ENCODE results near the gene IL15RA.

Gene IL15RA

DNA sequence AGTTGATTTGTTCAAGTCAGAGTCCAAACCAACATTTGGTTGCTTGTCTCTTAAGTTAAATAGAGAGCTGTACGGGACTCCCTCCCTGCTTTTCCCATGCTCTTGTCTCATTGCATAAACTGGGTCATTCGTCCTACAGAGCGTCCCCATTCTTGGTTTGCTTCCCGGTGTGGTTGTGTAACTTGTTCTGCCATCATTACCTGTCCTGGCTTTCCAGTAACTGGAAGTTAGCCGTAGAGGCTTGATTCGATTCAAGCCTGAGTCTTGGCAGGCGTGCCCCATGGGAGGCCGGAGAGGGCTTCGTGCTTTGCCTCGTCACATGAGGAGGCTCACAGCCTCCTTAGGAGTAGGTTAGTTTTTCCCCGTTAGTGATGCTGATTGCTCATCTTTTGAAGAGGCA, 47.1 kb downstream of the IL15RA start:
- Histone ChIP-seq H3K27ac (replicated peaks) (no peak overlapping the region), H3K27me3 (ENCODE audit: insufficient read depth, poor library complexity, severe bottlenecking) (no peaks in the 10 kb centered on the region), H3K4me3 (replicated peaks; ENCODE audit: insufficient read depth, low read length) (no peak overlapping the region)
- TF ChIP-seq GABPA (IDR thresholded peaks at IDR 0.05; ENCODE audit: low read depth) (no peak), CTCF (IDR thresholded peaks at IDR 0.05; ENCODE audit: insufficient read depth, low read length) (no peak), POLR2AphosphoS5 (IDR thresholded peaks at IDR 0.05; ENCODE audit: low read depth) (no peak)
- TF ChIP-seq, protein P1, sequence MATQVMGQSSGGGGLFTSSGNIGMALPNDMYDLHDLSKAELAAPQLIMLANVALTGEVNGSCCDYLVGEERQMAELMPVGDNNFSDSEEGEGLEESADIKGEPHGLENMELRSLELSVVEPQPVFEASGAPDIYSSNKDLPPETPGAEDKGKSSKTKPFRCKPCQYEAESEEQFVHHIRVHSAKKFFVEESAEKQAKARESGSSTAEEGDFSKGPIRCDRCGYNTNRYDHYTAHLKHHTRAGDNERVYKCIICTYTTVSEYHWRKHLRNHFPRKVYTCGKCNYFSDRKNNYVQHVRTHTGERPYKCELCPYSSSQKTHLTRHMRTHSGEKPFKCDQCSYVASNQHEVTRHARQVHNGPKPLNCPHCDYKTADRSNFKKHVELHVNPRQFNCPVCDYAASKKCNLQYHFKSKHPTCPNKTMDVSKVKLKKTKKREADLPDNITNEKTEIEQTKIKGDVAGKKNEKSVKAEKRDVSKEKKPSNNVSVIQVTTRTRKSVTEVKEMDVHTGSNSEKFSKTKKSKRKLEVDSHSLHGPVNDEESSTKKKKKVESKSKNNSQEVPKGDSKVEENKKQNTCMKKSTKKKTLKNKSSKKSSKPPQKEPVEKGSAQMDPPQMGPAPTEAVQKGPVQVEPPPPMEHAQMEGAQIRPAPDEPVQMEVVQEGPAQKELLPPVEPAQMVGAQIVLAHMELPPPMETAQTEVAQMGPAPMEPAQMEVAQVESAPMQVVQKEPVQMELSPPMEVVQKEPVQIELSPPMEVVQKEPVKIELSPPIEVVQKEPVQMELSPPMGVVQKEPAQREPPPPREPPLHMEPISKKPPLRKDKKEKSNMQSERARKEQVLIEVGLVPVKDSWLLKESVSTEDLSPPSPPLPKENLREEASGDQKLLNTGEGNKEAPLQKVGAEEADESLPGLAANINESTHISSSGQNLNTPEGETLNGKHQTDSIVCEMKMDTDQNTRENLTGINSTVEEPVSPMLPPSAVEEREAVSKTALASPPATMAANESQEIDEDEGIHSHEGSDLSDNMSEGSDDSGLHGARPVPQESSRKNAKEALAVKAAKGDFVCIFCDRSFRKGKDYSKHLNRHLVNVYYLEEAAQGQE (IDR thresholded peaks at IDR 0.05; ENCODE audit: insufficient replicate concordance, low read depth) = no peak
- DNase-seq (ENCODE audit: low read depth in 1 of 2, low spot score in 1 of 2) = no peak

- no peak overlapping the region for H3K27ac ChIP-seq (replicated peaks)
- TF ChIP-seq POLR2AphosphoS5 (IDR thresholded peaks at IDR 0.05; ENCODE audit: low read depth) (no peak), GABPA (IDR thresholded peaks at IDR 0.05; ENCODE audit: low read depth) (no peak), SPI1 (IDR thresholded peaks at IDR 0.05; ENCODE audit: borderline replicate concordance, low read depth) (no peak), CTCF (IDR thresholded peaks at IDR 0.05; ENCODE audit: insufficient read depth, low read length) (no peak)
- TF ChIP-seq, protein P1 (IDR thresholded peaks at IDR 0.05; ENCODE audit: insufficient replicate concordance, low read depth) = no peak
- no peak for DNase-seq (ENCODE audit: low read depth in 1 of 2, low spot score in 1 of 2)
- no peak overlapping the region for H3K4me3 ChIP-seq (replicated peaks; ENCODE audit: insufficient read depth, low read length)
- H3K27me3 ChIP-seq (ENCODE audit: insufficient read depth, poor library complexity, severe bottlenecking) = no peaks in the 10 kb centered on the region
Observed at GRCh38 chr10:5929442-5929841, 47.9 kb downstream of the IL15RA start.

DNA sequence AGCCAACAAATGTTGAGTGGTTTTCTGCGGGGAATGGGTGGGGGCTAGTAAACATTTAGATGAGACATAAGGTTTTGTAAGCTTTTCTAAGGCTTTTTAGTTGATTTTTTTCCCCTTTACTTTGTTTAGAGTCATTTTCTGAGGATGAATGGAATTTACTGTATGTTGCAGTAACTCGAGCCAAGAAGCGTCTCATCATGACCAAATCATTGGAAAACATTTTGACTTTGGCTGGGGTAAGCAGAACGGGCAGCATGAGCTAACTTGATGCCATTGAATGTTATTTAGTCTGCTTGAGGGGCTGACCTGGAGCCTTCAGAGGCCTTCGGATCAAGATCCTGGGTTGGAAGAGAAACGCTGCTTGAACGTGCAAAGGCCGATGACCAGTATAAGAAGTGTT, 50.0 kb downstream of the IL15RA start:
- Histone ChIP-seq H3K4me3 (replicated peaks; ENCODE audit: insufficient read depth, low read length) (no peak overlapping the region), H3K27me3 (ENCODE audit: insufficient read depth, poor library complexity, severe bottlenecking) (no peaks in the 10 kb centered on the region), H3K27ac (replicated peaks) (no peak overlapping the region)
- TF ChIP-seq SPI1 (IDR thresholded peaks at IDR 0.05; ENCODE audit: borderline replicate concordance, low read depth) (no peak), POLR2AphosphoS5 (IDR thresholded peaks at IDR 0.05; ENCODE audit: low read depth) (no peak), CTCF (IDR thresholded peaks at IDR 0.05; ENCODE audit: insufficient read depth, low read length) (no peak), GABPA (IDR thresholded peaks at IDR 0.05; ENCODE audit: low read depth) (no peak)
- TF ChIP-seq, protein P1 (IDR thresholded peaks at IDR 0.05; ENCODE audit: insufficient replicate concordance, low read depth) = no peak
- no peak for DNase-seq (ENCODE audit: low read depth in 1 of 2, low spot score in 1 of 2)
